ENCODE measurements around the gene C6orf47.

Gene C6orf47

GRCh38 chr6:31641370-31641769 lies 19.2 kb downstream of the C6orf47 start:
- no peak overlapping the region for H3K4me3 ChIP-seq (ENCODE audit: low read depth, low read length)
- no peak overlapping the region for H3K9ac ChIP-seq

GRCh38 chr6:31640612-31641011 lies 20.0 kb downstream of the C6orf47 start:
- Histone ChIP-seq H2AFZ (no peak overlapping the region), H3K9ac (no peak overlapping the region), H3K4me1 (no peaks in the 10 kb centered on the region), H3K36me3 (ENCODE audit: control insufficient read depth, insufficient read depth, low read length) (no peaks in the 10 kb centered on the region), H3K27ac (no peak overlapping the region), H3K27me3 (ENCODE audit: control insufficient read depth, insufficient read depth, low read length) (no peaks in the 10 kb centered on the region), H3K79me2 (no peaks in the 10 kb centered on the region), H3K4me2 (ENCODE audit: low read length) (no peak overlapping the region), H3K4me3 (ENCODE audit: low read depth, low read length) (no peak overlapping the region), H3K9me3 (ENCODE audit: control insufficient read depth, low read length) (no peaks in the 10 kb centered on the region)
- TF ChIP-seq CTCF (IDR thresholded peaks at IDR 0.05), result no peak

More at GRCh38 chr6:31641370-31641769, 19.2 kb downstream of the C6orf47 start:
- Histone ChIP-seq H3K79me2 (no peaks in the 10 kb centered on the region), H3K4me1 (no peaks in the 10 kb centered on the region), H3K9me3 (ENCODE audit: control insufficient read depth, low read length) (no peaks in the 10 kb centered on the region), H3K4me2 (ENCODE audit: low read length) (no peak overlapping the region), H3K27me3 (ENCODE audit: control insufficient read depth, insufficient read depth, low read length) (no peaks in the 10 kb centered on the region), H3K36me3 (ENCODE audit: control insufficient read depth, insufficient read depth, low read length) (no peaks in the 10 kb centered on the region), H2AFZ (no peak overlapping the region), H3K27ac (no peak overlapping the region)
- no peak for TF ChIP-seq CTCF (IDR thresholded peaks at IDR 0.05)

GRCh38 chr6:31639449-31639861 lies 21.1 kb downstream of the C6orf47 start:
- no peaks in the 10 kb centered on the region for H3K27me3 ChIP-seq (ENCODE audit: control insufficient read depth, insufficient read depth, low read length)
- no peak overlapping the region for H3K4me2 ChIP-seq (ENCODE audit: low read length)
- H3K9ac ChIP-seq, result no peak overlapping the region
- no peaks in the 10 kb centered on the region for H3K9me3 ChIP-seq (ENCODE audit: control insufficient read depth, low read length)
- no peak overlapping the region for H2AFZ ChIP-seq
- no peaks in the 10 kb centered on the region for H3K36me3 ChIP-seq (ENCODE audit: control insufficient read depth, insufficient read depth, low read length)
- H3K4me1 ChIP-seq, result no peaks in the 10 kb centered on the region
- TF ChIP-seq CTCF (IDR thresholded peaks at IDR 0.05), result no peak
- no peak overlapping the region for H3K27ac ChIP-seq
- no peaks in the 10 kb centered on the region for H3K79me2 ChIP-seq
- no peak overlapping the region for H3K4me3 ChIP-seq (ENCODE audit: low read depth, low read length)

- Histone ChIP-seq H2AFZ (no peak overlapping the region), H3K27me3 (ENCODE audit: control insufficient read depth, insufficient read depth, low read length) (no peaks in the 10 kb centered on the region), H3K9ac (no peak overlapping the region), H3K9me3 (ENCODE audit: control insufficient read depth, low read length) (no peaks in the 10 kb centered on the region), H3K4me2 (ENCODE audit: low read length) (no peak overlapping the region), H3K4me1 (no peaks in the 10 kb centered on the region), H3K79me2 (peaks cover 1% of the 10 kb centered on the region), H3K4me3 (ENCODE audit: low read depth, low read length) (no peak overlapping the region), H3K27ac (no peak overlapping the region), H3K36me3 (ENCODE audit: control insufficient read depth, insufficient read depth, low read length) (no peaks in the 10 kb centered on the region)
- no peak for TF ChIP-seq CTCF (IDR thresholded peaks at IDR 0.05)
Observed at GRCh38 chr6:31639043-31639442, 21.5 kb downstream of the C6orf47 start.
